Ecto neural progenitor cell (in vitro differentiated cells): ENCODE data around the gene UPK1B.
"Not testable (repeated sequence)": the region's sequence is repeated elsewhere in the genome, so short reads cannot be mapped to it uniquely, and the experiment has no call there.

Experiments used
- DNase-seq: peaks from one replicate; pipeline ENCODE4 v3.0.0-alpha.2; 2018; ENCODE audit warnings: low spot score

The UPK1B gene

GRCh38 chr3:119173325-119173724 is at the start of gene UPK1B:
UPK1B (plus strand) TSS chr3:119173598; CDS start chr3:119186742, 13,144 bp downstream.
- peak; percentile 63 for DNase-seq

GRCh38 chr3:119125342-119125741 is 48.1 kb upstream of the UPK1B start:
- DNase-seq: no peak

- peak; percentile 58 for DNase-seq
These were observed 47.5 kb upstream of the UPK1B start for GRCh38 chr3:119125742-119126504.

GRCh38 chr3:119130291-119130690 is 43.1 kb upstream of the UPK1B start:
- DNase-seq: not testable (repeated sequence)

GRCh38 chr3:119132291-119132690 is 41.1 kb upstream of the UPK1B start:
- not testable (repeated sequence) for DNase-seq

GRCh38 chr3:119139360-119139759 is 34.0 kb upstream of the UPK1B start:
- DNase-seq: not testable (repeated sequence)

GRCh38 chr3:119140466-119140865 is 32.9 kb upstream of the UPK1B start:
- DNase-seq: no peak

- no peak for DNase-seq
These were observed 28.3 kb upstream of the UPK1B start for GRCh38 chr3:119145128-119145499.

- no peak for DNase-seq
These were observed 27.8 kb upstream of the UPK1B start, which contains the start of gene TEX55 for GRCh38 chr3:119145500-119146167. TEX55 (plus strand) TSS chr3:119146165; CDS start chr3:119146190, 25 bp downstream.

- DNase-seq: no peak
These were observed 26.6 kb upstream of the UPK1B start for GRCh38 chr3:119146578-119147375.

- no peak for DNase-seq
These were observed 25.9 kb upstream of the UPK1B start for GRCh38 chr3:119147494-119147893.

- no peak for DNase-seq
These were observed 24.8 kb upstream of the UPK1B start for GRCh38 chr3:119148493-119149180.

- DNase-seq: no peak
These were observed 23.9 kb upstream of the UPK1B start for GRCh38 chr3:119149484-119149883.

- DNase-seq: no peak
These were observed 16.5 kb upstream of the UPK1B start for GRCh38 chr3:119156868-119157267.

GRCh38 chr3:119157971-119158370 is 15.4 kb upstream of the UPK1B start:
- no peak for DNase-seq

GRCh38 chr3:119160361-119160760 is 13.0 kb upstream of the UPK1B start:
- DNase-seq: no peak

- no peak for DNase-seq
These were observed 12.6 kb upstream of the UPK1B start for GRCh38 chr3:119160815-119161214.

- DNase-seq: no peak
These were observed 12.2 kb upstream of the UPK1B start for GRCh38 chr3:119161240-119161639.

GRCh38 chr3:119164745-119165144 is 8.7 kb upstream of the UPK1B start:
- DNase-seq: not testable (repeated sequence)

GRCh38 chr3:119170821-119171220 is 2.6 kb upstream of the UPK1B start:
- no peak for DNase-seq

- DNase-seq: no peak
These were observed 2.7 kb downstream of the UPK1B start for GRCh38 chr3:119175872-119176756.
